GM12878 (cell line): ENCODE data around the gene RAP1GAP2. TPM values are rescaled to one million over a fixed set of nuclear protein-coding genes. Genes with fewer than 3 reads are reported as not detected.

ENCODE experiments used
- ATAC-seq: fragments of 200-7000 bp; cut with Tn5 transposase; 3 replicates; pipeline ENCODE4 v1.9.1; 2020; ENCODE audit warnings: mild to moderate bottlenecking, moderate library complexity
- BruUV-seq: library from RNA; stranded (reverse); fragments of 400-500 nt; replicated peaks from 2 replicates; lab custom pipeline; 2021; lab: Mats Ljungman, UMichigan
- CTCF ChIA-PET: fragments of 300-600 bp; sonication (Branson Sonifier 250); formaldehyde crosslinking; extraction: SDS; loops from one replicate; lab custom pipeline; 2021; ENCODE audit warnings: inconsistent platforms; lab: Yijun Ruan, JAX
- POLR2A ChIA-PET: fragments of 350-600 bp; formaldehyde crosslinking; extraction: SDS; loops from one replicate; lab custom pipeline; 2021; ENCODE audit warnings: inconsistent platforms; lab: Charles Lee
- RAD21 ChIA-PET: fragments of 300-600 bp; sonication (Branson Sonifier 250); formaldehyde crosslinking; loops from one replicate; lab custom pipeline; 2023; ENCODE audit warnings: antibody characterized with exemption; ENCODE audit not compliant: unreplicated experiment; lab: Charles Lee
- SMC1A ChIA-PET: fragments of 300-600 bp; sonication (Branson Sonifier 250); formaldehyde crosslinking; loops from one replicate; lab custom pipeline; 2023; ENCODE audit not compliant: unreplicated experiment, uncharacterized antibody; lab: Charles Lee
- DNase-seq: peaks from one replicate; pipeline ENCODE4 v3.0.0-alpha.2; 2011; ENCODE audit warnings: low read depth, low spot score
- FAIRE-seq: peaks from 3 replicates; lab custom pipeline; 2011; peaks lifted over from hg19 to GRCh38; lab: Jason Lieb, UNC
- H2AFZ ChIP-seq: 2 replicates; pipeline ENCODE4 v1.6.0; 2011; ENCODE audit warnings: low read depth, low read length, control low read depth; ENCODE audit not compliant: control insufficient read depth
- H3K27ac ChIP-seq: 2 replicates; pipeline ENCODE4 v1.5.1; 2011; ENCODE audit warnings: control low read depth; ENCODE audit not compliant: control insufficient read depth, insufficient read depth
- H3K27me3 ChIP-seq, 2 experiments: replicated peaks in 1 of 2; 2 replicates each; pipeline versions ENCODE4 v1.6.0 to v1.6.1; 2011; ENCODE audit warnings: low read length in 1 of 2; ENCODE audit not compliant: control insufficient read depth in 2 of 2, insufficient read depth in 2 of 2
- H3K36me3 ChIP-seq, 2 experiments: 2 replicates each; pipeline ENCODE4 v1.5.1; 2011; ENCODE audit warnings: low read length in 1 of 2; ENCODE audit not compliant: control insufficient read depth in 2 of 2, insufficient read depth in 2 of 2
- H3K4me1 ChIP-seq: 2 replicates; pipeline ENCODE4 v1.6.1; 2011; ENCODE audit warnings: mild to moderate bottlenecking, low read length, moderate library complexity, mixed read lengths; ENCODE audit not compliant: control insufficient read depth, insufficient read depth
- H3K4me2 ChIP-seq: 2 replicates; pipeline ENCODE4 v1.6.0; 2011; ENCODE audit warnings: control low read depth; ENCODE audit not compliant: control insufficient read depth, insufficient read depth
- H3K4me3 ChIP-seq: fragments of 200-600 bp; sonication (generic); 2 replicates; pipeline ENCODE4 v1.5.1; 2016
- H3K79me2 ChIP-seq: 2 replicates; pipeline ENCODE4 v1.6.0; 2011; ENCODE audit warnings: low read length; ENCODE audit not compliant: control insufficient read depth, insufficient read depth
- H3K9ac ChIP-seq: 2 replicates; pipeline ENCODE4 v1.8.0; 2011; ENCODE audit warnings: low read length, control low read depth, mixed read lengths; ENCODE audit not compliant: control insufficient read depth, insufficient read depth
- H3K9me3 ChIP-seq: replicated peaks from 3 replicates; pipeline ENCODE4 v1.5.1; 2011; ENCODE audit warnings: mild to moderate bottlenecking, low read length; ENCODE audit not compliant: control insufficient read depth, insufficient read depth
- H4K20me1 ChIP-seq: 2 replicates; pipeline ENCODE4 v1.6.0; 2011; ENCODE audit not compliant: control insufficient read depth, insufficient read depth
- CHD4 ChIP-seq: fragments of 200-600 bp; sonication (generic); IDR thresholded peaks from 2 replicates; pipeline ENCODE4 v1.6.1; 2016; ENCODE audit warnings: mild to moderate bottlenecking
- HSF1 ChIP-seq: fragments of 150-350 bp; IDR thresholded peaks from 2 replicates; pipeline ENCODE4 v1.6.1; 2014; ENCODE audit warnings: mild to moderate bottlenecking, low read depth, low read length
- JUNB ChIP-seq: IDR thresholded peaks from 2 replicates; pipeline ENCODE4 v1.6.1; 2016; ENCODE audit warnings: antibody characterized with exemption, mild to moderate bottlenecking
- JUND ChIP-seq: IDR thresholded peaks from 2 replicates; pipeline ENCODE4 v1.6.1; 2012; ENCODE audit warnings: low read depth, mild to moderate bottlenecking, low read length, improper control_type of control experiment, moderate library complexity
- MYC ChIP-seq: IDR thresholded peaks from 2 replicates; pipeline ENCODE4 v1.6.1; 2011; ENCODE audit warnings: mild to moderate bottlenecking, low read length, moderate library complexity, inconsistent platforms; ENCODE audit not compliant: insufficient read depth, insufficient replicate concordance, insufficient read length, severe bottlenecking
- RAD51 ChIP-seq: fragments of 450-650 bp; IDR thresholded peaks from 2 replicates; pipeline ENCODE4 v1.6.1; 2016; ENCODE audit warnings: moderate library complexity, mild to moderate bottlenecking, inconsistent platforms
- SREBF1 ChIP-seq: IDR thresholded peaks from 2 replicates; pipeline ENCODE4 v1.6.1; 2012; ENCODE audit warnings: mild to moderate bottlenecking, low read length
- STAT1 ChIP-seq: fragments of 450-650 bp; conservative IDR thresholded peaks from 2 replicates; pipeline ENCODE4 v1.6.1; 2014; ENCODE audit warnings: antibody characterized with exemption, mild to moderate bottlenecking
- WRNIP1 ChIP-seq: IDR thresholded peaks from 2 replicates; pipeline ENCODE4 v1.6.1; 2011; ENCODE audit warnings: low read depth, low read length, improper control_type of control experiment, borderline replicate concordance
- WGBS: methylation state at CpG from one replicate; pipeline ENCODE4 v1.1.6; 2016; ENCODE audit warnings: low lambda C conversion rate; ENCODE audit not compliant: insufficient replicate concordance, insufficient coverage; ENCODE audit errors: missing lambda C conversion rate; 5-methylcytosine and 5-hydroxymethylcytosine counted together
- in situ Hi-C: fragments of 300-500 bp; cut with MboI; formaldehyde crosslinking; loops from 9 replicates; pipeline ENCODE4 v1.14.3; 2018; ENCODE audit warnings: mixed read lengths
- intact Hi-C: fragments of 100-400 bp; cut with micrococcal nuclease; formaldehyde crosslinking; loops from one replicate; pipeline ENCODE4 v1.14.2; 2022; ENCODE audit not compliant: unreplicated experiment
- polyA plus RNA-seq, 11 experiments: library from polyadenylated mRNA; depleted of rRNA in 4 of 11; unstranded in 6 of 11; stranded (reverse) in 5 of 11; fragments of >200 nt; fragmentation: Nextera tagmentation in 4 of 11; fragmentation: Illumina TruSeq in 1 of 11; extraction: Ambion mirVana in 4 of 11; extraction: Trizol in 1 of 11; gene quantifications; 1 replicate in 1 of 11; 2 replicates in 10 of 11; pipeline versions ENCODE4 v1.2.1 to v1.2.3, GENCODE V29; 2011 to 2016; ENCODE audit warnings: inconsistent platforms in 2 of 11, missing spikeins in 2 of 11, low read depth in 1 of 11
- total RNA-seq, 4 experiments: library from RNA; depleted of rRNA in 3 of 4; stranded (reverse); fragments of >200 nt in 3 of 4; fragmentation: Illumina TruSeq in 1 of 4; extraction: Trizol in 1 of 4; gene quantifications; 2 replicates each; pipeline versions ENCODE4 v1.2.1 to v1.2.3, GENCODE V29; 2013 to 2021

The RAP1GAP2 gene
- total and polyA plus RNA-seq, 10 of the 15 experiments (the other 5 are each of a cell fraction or from before 2014, with no cell fraction given): 0.03 to 0.95 (median 0.49) TPM; not detected in 2

GRCh38 chr17:2947996-2948550, 151.8 kb downstream of the RAP1GAP2 start:
- intact Hi-C loops (no loop called here), in situ Hi-C loops (no loop called here)
- no peak overlapping the region for H3K4me3 ChIP-seq
- TF ChIP-seq HSF1: no peak
- no peak for TF ChIP-seq RAD51
- TF ChIP-seq STAT1: no peak
- no peak for TF ChIP-seq CHD4
- no peak for TF ChIP-seq JUND
- TF ChIP-seq WRNIP1: no peak
- no peak for TF ChIP-seq JUNB
- no peak for TF ChIP-seq SREBF1
- no peak for TF ChIP-seq MYC
- no peaks in the 10 kb centered on the region for H3K79me2 ChIP-seq
- ChIA-PET CTCF (no interaction called here), RAD21 (no interaction called here), POLR2A (no interaction called here), SMC1A (no interaction called here)
- 24% methylated on average over 14 of the region's 14 CpGs for WGBS
- DNase-seq: no peak
- ATAC-seq: no peak
- no peaks in the 10 kb centered on the region for H3K4me1 ChIP-seq
- H3K9ac ChIP-seq: no peak overlapping the region
- BruUV-seq: no TSS peak
- H4K20me1 ChIP-seq: no peaks in the 10 kb centered on the region
- no peaks in the 10 kb centered on the region; a peak in 2 of 4 replicates for H3K27me3 ChIP-seq
- no peak for FAIRE-seq
- no peaks in the 10 kb centered on the region for H3K9me3 ChIP-seq
- H3K4me2 ChIP-seq: no peak overlapping the region
- no peak overlapping the region for H2AFZ ChIP-seq
- no peak overlapping the region for H3K27ac ChIP-seq
- no peaks in the 10 kb centered on the region for H3K36me3 ChIP-seq
